Choroid plexus epithelial cell (primary cell): ENCODE data around the gene REXO1.

Experiments
- DNase-seq: peaks from one replicate; pipeline ENCODE4 v3.0.0-alpha.2; 2010; ENCODE audit warnings: low read depth
- H3K4me3 ChIP-seq: 2 replicates; pipeline ENCODE4 v1.5.1; 2011; ENCODE audit warnings: low read depth, mild to moderate bottlenecking, control low read depth, low read length, moderate library complexity
- TF ChIP-seq, protein P1 (sequence below): conservative IDR thresholded peaks from 2 replicates; pipeline ENCODE4 v1.5.1; 2011; ENCODE audit warnings: low read depth, mild to moderate bottlenecking, control low read depth, inconsistent platforms, low read length, moderate library complexity

Gene REXO1

DNA sequence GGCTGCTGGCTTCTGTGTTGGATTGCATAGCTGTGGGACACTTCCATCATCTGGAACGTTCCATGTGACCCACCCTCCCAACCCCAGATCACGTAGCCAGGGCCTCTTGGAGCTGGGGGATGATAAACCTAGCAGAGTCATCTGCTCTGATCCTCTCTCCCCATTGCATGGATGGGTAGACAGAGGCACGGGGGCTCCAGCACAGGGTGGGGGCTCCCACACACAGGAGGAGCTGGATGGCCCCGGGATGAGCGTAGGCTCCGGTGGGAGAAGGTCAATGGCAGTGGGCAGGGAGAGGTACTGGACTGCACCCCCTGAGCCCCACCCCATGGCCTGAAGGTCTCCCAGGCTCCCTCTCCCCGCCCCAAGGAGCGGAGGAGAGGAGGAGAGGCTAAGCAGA lies 61.6 kb downstream of the REXO1 start:
- no peak overlapping the region for H3K4me3 ChIP-seq
- DNase-seq: no peak
- TF ChIP-seq, protein P1, sequence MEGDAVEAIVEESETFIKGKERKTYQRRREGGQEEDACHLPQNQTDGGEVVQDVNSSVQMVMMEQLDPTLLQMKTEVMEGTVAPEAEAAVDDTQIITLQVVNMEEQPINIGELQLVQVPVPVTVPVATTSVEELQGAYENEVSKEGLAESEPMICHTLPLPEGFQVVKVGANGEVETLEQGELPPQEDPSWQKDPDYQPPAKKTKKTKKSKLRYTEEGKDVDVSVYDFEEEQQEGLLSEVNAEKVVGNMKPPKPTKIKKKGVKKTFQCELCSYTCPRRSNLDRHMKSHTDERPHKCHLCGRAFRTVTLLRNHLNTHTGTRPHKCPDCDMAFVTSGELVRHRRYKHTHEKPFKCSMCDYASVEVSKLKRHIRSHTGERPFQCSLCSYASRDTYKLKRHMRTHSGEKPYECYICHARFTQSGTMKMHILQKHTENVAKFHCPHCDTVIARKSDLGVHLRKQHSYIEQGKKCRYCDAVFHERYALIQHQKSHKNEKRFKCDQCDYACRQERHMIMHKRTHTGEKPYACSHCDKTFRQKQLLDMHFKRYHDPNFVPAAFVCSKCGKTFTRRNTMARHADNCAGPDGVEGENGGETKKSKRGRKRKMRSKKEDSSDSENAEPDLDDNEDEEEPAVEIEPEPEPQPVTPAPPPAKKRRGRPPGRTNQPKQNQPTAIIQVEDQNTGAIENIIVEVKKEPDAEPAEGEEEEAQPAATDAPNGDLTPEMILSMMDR: no peak

DNA sequence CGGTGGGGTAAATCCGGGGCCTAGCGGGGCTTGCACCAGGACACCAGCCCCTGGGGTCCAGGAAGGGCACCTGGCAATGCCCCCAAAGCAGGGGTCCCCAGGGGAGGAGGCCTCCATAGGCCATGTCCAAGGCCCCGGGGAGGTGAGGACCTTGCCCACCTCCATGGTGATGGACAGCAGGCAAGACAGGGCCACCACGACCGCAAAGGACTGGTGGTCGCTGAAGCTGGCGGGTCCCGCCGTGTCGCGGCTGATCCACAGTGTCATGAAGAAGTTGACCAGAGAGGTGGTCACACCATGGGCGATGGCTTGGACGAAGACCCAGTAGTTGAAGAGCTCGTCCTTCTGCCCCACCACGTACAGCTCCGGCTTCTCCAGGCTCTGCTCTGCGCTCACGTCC lies 63.0 kb downstream of the REXO1 start:
- H3K4me3 ChIP-seq: no peak overlapping the region
- DNase-seq: no peak
- TF ChIP-seq, protein P1: no peak

DNA sequence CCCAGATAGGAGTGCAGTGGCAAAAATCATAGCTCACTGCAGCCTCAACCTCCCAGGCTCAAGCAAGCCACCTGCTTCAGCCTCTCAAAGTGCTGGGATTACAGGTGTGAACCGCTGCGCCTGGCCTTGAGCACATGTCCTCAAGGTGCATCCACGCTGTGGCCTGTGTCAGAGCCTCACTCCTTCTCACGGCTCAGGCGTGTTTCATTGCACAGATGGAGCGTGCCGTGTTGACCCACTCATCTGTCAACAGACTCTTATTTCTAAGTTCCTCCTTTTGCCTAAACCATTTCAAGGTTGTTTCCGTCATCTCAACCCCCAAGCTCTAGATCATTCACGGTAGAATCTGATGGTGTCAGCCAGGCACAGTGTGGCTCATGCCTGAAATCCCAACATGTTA lies 64.4 kb downstream of the REXO1 start:
- DNase-seq: no peak
- TF ChIP-seq, protein P1: no peak
- no peak overlapping the region for H3K4me3 ChIP-seq

DNA sequence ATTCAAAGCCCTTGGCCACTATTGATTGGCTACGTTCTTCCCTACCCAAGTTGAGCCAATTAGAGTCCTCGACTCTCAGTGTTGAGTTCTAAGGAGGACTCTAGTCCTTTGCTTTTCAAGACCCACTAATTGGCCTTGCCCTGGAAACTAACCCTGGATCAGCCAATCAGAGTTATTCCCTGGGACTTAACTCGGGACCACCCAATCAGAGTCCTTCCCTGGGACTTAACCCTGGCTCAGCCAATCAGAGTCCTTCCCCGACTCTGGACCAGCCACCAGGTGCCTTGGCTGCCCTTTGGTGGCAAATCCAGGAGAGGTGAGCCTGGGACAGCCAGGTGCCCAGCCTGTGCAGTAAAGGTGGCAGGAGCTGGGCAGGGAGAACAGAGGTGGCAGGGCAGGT lies 64.9 kb downstream of the REXO1 start:
- H3K4me3 ChIP-seq: no peak overlapping the region
- TF ChIP-seq, protein P1: no peak
- no peak for DNase-seq

DNA sequence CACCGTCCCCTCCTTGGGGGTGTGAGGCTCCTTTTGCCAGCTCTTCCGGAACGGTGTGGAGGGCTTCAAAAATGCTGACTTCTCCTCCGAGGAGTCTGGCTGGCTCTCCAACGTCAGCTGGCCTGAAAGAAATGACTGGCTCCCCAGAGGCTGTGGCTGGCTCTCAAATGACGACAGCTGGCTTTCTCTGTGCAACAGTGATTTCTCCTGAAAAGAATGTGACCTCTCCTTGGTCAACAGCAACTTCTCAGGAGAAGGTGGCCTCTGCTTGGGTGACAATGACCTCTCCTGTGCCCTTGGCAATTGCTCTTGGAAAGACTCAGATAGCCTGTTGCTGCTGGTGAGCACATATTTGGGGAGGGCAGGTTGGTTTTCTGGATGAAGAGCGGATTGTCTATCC lies 65.8 kb downstream of the REXO1 start:
- TF ChIP-seq, protein P1: no peak
- no peak overlapping the region for H3K4me3 ChIP-seq
- DNase-seq: no peak

DNA sequence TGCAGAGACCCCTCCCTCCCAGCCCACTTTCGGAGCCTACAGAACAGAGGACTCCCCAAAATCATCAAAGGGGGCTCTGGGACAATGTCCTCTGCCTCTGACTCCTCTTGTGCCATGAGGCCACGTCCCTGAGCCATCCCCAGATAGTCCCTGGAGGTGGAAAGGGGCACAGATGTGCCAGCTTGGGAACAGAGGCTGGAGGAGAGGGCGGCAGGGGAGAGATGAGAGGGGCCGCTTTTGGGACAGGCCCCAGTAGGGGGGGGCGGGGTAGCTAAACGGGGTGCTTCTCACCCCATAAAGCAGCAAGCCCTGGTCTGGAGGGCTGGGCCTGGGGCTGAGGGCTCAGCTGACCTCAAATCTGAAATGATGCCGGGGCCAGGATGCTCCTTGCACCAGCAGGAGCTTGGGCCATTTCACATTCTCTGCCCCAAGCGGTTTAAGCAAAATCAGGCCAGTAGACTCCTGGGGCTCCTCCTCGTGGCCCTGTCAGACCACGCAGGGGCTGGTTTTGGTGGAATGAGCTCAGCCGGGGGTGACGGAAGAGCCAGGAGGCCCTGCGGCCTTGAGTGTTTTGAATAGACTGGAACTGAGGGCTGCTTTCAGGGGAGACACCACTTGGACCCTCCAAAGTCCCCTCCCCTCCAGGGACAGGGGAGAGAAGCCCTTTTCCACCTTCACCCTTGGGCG lies 67.9 kb downstream of the REXO1 start:
- H3K4me3 ChIP-seq: no peak overlapping the region
- DNase-seq: peak; percentile 38
- TF ChIP-seq, protein P1: peak; percentile 44

DNA sequence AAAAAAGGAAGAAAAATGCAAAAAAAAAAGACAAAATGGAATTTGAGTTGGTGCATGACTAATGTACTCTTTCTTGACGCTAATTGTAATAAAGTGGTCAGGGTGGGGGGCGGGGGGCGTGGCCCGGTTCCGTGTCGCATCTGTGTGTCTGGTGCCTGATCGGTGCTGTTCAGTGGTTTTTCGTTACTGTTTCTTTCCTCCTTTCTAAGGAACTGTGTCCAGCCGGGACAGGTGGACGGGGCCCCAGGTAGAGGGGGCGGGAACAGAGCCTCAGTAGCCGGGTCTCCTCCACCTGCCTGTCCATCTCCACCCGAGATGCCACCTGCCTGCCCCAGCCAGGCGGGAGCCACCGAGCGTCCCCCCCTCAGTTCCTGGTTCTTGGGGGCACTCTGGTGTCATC lies 68.7 kb downstream of the REXO1 start:
- no peak for DNase-seq
- H3K4me3 ChIP-seq: no peak overlapping the region
- TF ChIP-seq, protein P1: no peak
